Testis (tissue), 3 donors: Measurements from ENCODE around the gene CHCHD6. TPM values are rescaled to one million over a fixed set of nuclear protein-coding genes. Genes with fewer than 3 reads are reported as not detected.

Experiments used
- DNase-seq: peaks from one replicate; pipeline ENCODE4 v3.0.0-alpha.2; 2019
- H3K27ac ChIP-seq, 2 donors: fragments of 200-600 bp; sonication (generic); one replicate each; pipeline ENCODE4 v1.5.1; 2019
- H3K27me3 ChIP-seq: fragments of 200-600 bp; sonication (generic); one replicate; pipeline ENCODE4 v1.5.1; 2019
- H3K36me3 ChIP-seq: fragments of 200-600 bp; sonication (generic); one replicate; pipeline ENCODE4 v1.5.1; 2017; ENCODE audit warnings: low read depth; ENCODE audit errors: missing control alignments
- H3K4me1 ChIP-seq: fragments of 200-600 bp; sonication (generic); one replicate; pipeline ENCODE4 v1.5.1; 2019
- H3K4me3 ChIP-seq, 2 donors: fragments of 200-600 bp; sonication (generic); one replicate each; pipeline ENCODE4 v1.5.1; 2017 to 2019
- H3K9me3 ChIP-seq: fragments of 200-600 bp; sonication (generic); one replicate; pipeline ENCODE4 v1.5.1; 2017
- POLR2A ChIP-seq: fragments of 450-650 bp; IDR thresholded peaks from one replicate; pipeline ENCODE4 v1.6.1; 2017; ENCODE audit warnings: antibody characterized with exemption, mild to moderate bottlenecking, moderate library complexity
- WGBS, 2 donors: methylation state at CpG; one replicate each; pipeline ENCODE4 v1.1.5; 2018; 5-methylcytosine and 5-hydroxymethylcytosine counted together
- intact Hi-C: fragments of 100-400 bp; cut with DNase I; formaldehyde crosslinking; loops from one replicate; pipeline ENCODE4 v1.15.1; 2023; ENCODE audit warnings: low total_unique reads
- polyA plus RNA-seq: library from polyadenylated mRNA; stranded (reverse); fragments of 350-450 nt; fragmentation: Illumina TruSeq; extraction: RNeasy Lipid Tissue Mini Kit (QIAGEN cat#74804); gene quantifications from one replicate; pipeline ENCODE4 v1.2.3, GENCODE V29; 2014; ENCODE audit warnings: low read depth, low replicate concordance; ENCODE audit not compliant: insufficient read depth
- total RNA-seq, 2 donors: library from RNA; depleted of rRNA; stranded (reverse); fragments of >200 nt; gene quantifications; one replicate each; pipeline ENCODE4 v1.2.3, GENCODE V29; 2016
- TF ChIP-seq, protein P1 (sequence below), 3 experiments: fragments of 450-650 bp in 2 of 3; fragments of 200-600 bp in 1 of 3; sonication (generic) in 1 of 3; IDR thresholded peaks; one replicate each; pipeline ENCODE4 v1.5.1; 2016 to 2019; ENCODE audit warnings: antibody characterized with exemption in 3 of 3, mild to moderate bottlenecking in 2 of 3, moderate library complexity in 1 of 3

CHCHD6 gene
- total and polyA plus RNA-seq, 3 donors from 2014 or later, result 47.6 to 84.6 (median 49.9) TPM

DNA sequence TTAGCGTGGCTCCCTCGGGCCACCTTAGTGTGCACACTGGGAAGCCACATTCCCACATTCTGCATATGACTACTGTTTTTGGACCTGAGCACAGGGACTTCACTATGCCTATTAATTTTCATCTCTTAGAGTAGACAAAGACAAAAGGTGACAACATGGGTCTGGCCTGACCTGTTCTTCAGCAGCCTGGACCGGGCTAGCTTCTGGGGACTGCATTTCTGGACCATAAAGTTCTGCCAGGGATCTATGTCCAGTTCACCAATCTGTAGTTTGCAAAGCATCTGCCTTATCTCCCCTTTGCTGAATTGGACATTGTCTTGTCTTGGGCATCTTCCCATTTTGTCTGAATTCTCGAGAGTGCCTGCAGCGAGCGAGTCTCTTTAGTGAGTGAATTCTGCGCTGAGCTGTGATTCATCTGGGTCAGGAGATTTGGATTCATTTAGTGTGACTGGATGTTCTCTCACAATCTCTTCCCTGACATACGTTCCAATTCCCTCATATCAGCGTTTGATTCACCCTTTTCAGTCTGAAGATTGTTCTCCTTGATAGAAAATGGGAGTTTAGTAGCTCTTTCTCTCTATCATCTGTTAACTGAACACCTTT is 166.7 kb downstream of the CHCHD6 start:
- no peak for TF ChIP-seq POLR2A
- TF ChIP-seq, protein P1, sequence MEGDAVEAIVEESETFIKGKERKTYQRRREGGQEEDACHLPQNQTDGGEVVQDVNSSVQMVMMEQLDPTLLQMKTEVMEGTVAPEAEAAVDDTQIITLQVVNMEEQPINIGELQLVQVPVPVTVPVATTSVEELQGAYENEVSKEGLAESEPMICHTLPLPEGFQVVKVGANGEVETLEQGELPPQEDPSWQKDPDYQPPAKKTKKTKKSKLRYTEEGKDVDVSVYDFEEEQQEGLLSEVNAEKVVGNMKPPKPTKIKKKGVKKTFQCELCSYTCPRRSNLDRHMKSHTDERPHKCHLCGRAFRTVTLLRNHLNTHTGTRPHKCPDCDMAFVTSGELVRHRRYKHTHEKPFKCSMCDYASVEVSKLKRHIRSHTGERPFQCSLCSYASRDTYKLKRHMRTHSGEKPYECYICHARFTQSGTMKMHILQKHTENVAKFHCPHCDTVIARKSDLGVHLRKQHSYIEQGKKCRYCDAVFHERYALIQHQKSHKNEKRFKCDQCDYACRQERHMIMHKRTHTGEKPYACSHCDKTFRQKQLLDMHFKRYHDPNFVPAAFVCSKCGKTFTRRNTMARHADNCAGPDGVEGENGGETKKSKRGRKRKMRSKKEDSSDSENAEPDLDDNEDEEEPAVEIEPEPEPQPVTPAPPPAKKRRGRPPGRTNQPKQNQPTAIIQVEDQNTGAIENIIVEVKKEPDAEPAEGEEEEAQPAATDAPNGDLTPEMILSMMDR (IDR thresholded peaks at IDR 0.05), result no peak
- no peaks in the 10 kb centered on the region for H3K36me3 ChIP-seq
- no peak overlapping the region for H3K4me3 ChIP-seq
- no peak overlapping the region for H3K27ac ChIP-seq
- WGBS, 2 donors, result 55 to 68% methylated on average over 9 of the region's 9 CpGs
- peaks cover 14% of the 10 kb centered on the region for H3K4me1 ChIP-seq
- H3K27me3 ChIP-seq, result no peaks in the 10 kb centered on the region
- intact Hi-C loops, result no loop called here
- H3K9me3 ChIP-seq, result no peaks in the 10 kb centered on the region
- DNase-seq, result peak; percentile 47

DNA sequence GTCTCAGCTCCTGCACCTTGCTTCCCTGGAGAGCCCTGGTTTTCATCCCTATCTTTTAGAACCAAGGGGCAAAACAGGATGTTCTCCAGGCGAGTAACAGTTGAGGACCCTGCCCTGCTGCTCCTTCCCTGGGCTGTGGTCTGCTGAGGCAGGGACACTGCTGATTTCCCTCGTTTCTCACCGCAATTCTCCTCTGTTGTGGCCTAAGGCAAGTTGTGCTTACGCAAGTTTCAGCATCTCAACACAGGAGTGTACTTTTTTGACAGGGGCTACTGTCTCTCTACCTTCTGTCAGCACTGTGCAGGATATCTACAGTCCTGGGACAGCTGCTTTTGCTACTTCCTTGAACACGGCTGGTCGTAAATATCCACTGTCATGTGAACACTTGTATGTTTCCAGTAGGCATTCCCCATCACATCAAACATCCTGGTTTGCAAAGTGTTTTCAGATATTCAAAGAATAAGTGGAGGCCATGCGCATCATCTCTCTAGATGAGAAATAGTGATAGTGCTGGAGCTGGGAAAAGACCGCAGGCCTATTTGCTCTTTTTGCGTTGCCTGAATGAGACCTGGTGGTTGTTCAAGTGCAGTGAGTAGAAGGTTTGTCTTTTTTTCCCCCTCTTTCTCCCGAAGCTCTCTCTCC is 168.8 kb downstream of the CHCHD6 start:
- no peaks in the 10 kb centered on the region for H3K36me3 ChIP-seq
- peaks cover 14% of the 10 kb centered on the region for H3K4me1 ChIP-seq
- DNase-seq, result no peak
- H3K27ac ChIP-seq, result no peak overlapping the region
- WGBS, 2 donors, result 93% methylated on average over 10 of the region's 10 CpGs
- TF ChIP-seq, protein P1 (IDR thresholded peaks at IDR 0.05), result no peak
- no peak for TF ChIP-seq POLR2A
- no peaks in the 10 kb centered on the region for H3K27me3 ChIP-seq
- intact Hi-C loops, result no loop called here
- no peak overlapping the region for H3K4me3 ChIP-seq
- H3K9me3 ChIP-seq, result no peaks in the 10 kb centered on the region

DNA sequence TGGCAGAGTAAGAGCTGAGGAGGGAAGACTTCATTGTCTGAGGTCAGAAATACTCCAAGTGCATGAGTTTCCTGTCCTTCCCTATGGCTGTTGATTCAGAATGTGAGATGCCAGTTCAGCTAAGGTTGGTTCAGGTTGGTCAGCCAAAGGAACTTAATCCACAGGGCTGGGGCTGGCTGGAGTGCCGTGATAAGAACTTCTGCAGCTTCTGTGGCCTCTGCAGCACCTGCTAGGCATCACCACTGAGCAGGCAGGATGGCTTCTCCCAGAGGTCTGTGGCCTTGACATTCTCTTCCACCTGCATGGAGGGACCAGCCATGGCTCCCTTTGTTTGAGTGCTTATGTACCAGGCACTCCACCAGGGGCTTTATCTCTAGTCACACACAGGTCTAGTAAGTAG is 169.4 kb downstream of the CHCHD6 start:
- no peak for DNase-seq
- no peak for TF ChIP-seq POLR2A
- TF ChIP-seq, protein P1 (IDR thresholded peaks at IDR 0.05), result no peak

DNA sequence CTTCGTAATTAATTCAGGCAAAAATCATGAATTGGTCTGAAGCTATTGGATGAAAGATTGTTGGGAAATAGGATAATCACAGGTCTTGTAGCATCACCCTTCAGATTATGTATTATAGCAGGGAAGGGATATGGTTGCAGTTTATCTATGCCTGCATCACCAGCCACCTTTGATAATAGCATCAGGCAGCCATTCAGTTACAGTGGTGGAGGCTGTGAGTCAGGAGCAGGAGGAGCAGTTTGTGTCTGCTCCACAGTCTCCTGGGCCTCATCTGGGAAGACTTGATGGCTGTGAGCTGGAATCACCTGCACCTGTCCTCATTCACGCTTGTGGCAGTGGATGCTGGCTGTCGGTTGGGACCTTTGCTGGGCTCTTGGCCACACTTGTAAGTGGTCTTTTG is 174.6 kb downstream of the CHCHD6 start:
- TF ChIP-seq, protein P1 (IDR thresholded peaks at IDR 0.05), result no peak
- TF ChIP-seq POLR2A, result no peak
- intact Hi-C loops, result no loop called here
- no peaks in the 10 kb centered on the region for H3K27me3 ChIP-seq
- no peak overlapping the region for H3K27ac ChIP-seq
- H3K4me1 ChIP-seq, result peaks cover 4% of the 10 kb centered on the region
- DNase-seq, result no peak
- no peak overlapping the region for H3K4me3 ChIP-seq
- 96 to 100% methylated on average over 2 to 3 of the region's 3 CpGs for WGBS, 2 donors
- H3K36me3 ChIP-seq, result no peaks in the 10 kb centered on the region
- H3K9me3 ChIP-seq, result no peaks in the 10 kb centered on the region

More for the DNA sequence above, 169.4 kb downstream of the CHCHD6 start:
- no peaks in the 10 kb centered on the region for H3K36me3 ChIP-seq
- intact Hi-C loops, result no loop called here
- no peaks in the 10 kb centered on the region for H3K9me3 ChIP-seq
- no peak overlapping the region for H3K27ac ChIP-seq
- no peaks in the 10 kb centered on the region for H3K27me3 ChIP-seq
- H3K4me1 ChIP-seq, result peaks cover 14% of the 10 kb centered on the region
- WGBS, 2 donors, result 80 to 100% methylated on average over 1 of the region's 1 CpG
- no peak overlapping the region for H3K4me3 ChIP-seq

DNA sequence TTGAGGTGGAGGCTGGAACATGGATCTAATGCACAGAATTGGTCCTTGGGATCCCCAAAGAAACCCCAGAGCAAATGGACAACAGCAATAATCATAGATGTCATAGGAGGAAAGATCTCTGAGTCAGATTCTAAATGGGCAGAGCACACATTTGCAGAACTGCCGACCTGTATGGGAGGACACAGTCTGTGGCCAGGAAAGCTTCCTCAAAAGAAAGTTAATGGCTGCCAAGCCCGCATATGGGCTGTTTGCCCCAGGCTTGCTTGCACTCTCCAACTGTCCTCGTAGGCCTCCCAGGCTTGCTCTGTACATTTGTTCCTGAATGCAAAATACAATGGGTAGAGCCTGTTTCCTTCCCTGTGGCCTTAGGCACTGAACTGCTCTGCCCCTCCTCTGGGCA is 176.9 kb downstream of the CHCHD6 start:
- H3K4me3 ChIP-seq, result no peak overlapping the region
- DNase-seq, result no peak

More for the DNA sequence above, 176.9 kb downstream of the CHCHD6 start:
- H3K27ac ChIP-seq, result no peak overlapping the region
- no peaks in the 10 kb centered on the region for H3K27me3 ChIP-seq
- intact Hi-C loops, result no loop called here
- no peak for TF ChIP-seq POLR2A
- TF ChIP-seq, protein P1 (IDR thresholded peaks at IDR 0.05), result no peak
- H3K9me3 ChIP-seq, result no peaks in the 10 kb centered on the region
- H3K4me1 ChIP-seq, result peaks cover 5% of the 10 kb centered on the region
- no peaks in the 10 kb centered on the region for H3K36me3 ChIP-seq
- WGBS, 2 donors, result 74 to 95% methylated on average over 3 of the region's 3 CpGs
